Colonic mucosa (tissue), 4 donors: ENCODE measurements around the gene AK2. TPM values are rescaled to one million over a fixed set of nuclear protein-coding genes. Genes with fewer than 3 reads are reported as not detected.
"Not testable (repeated sequence)": the region's sequence is repeated elsewhere in the genome, so short reads cannot be mapped to it uniquely, and the experiment has no call there.

Experiments
- DNase-seq: peaks from one replicate; pipeline ENCODE4 v3.0.0-alpha.2; 2020
- H3K27ac ChIP-seq: fragments of 200-600 bp; one replicate; pipeline ENCODE4 v1.8.0; 2021
- H3K27me3 ChIP-seq: fragments of 200-600 bp; one replicate; pipeline ENCODE4 v1.8.0; 2021
- H3K36me3 ChIP-seq: fragments of 200-600 bp; one replicate; pipeline ENCODE4 v1.8.0; 2021
- H3K4me1 ChIP-seq: fragments of 200-600 bp; one replicate; pipeline ENCODE4 v1.8.0; 2021; ENCODE audit warnings: mild to moderate bottlenecking
- H3K4me3 ChIP-seq: fragments of 200-600 bp; one replicate; pipeline ENCODE4 v1.8.0; 2021
- H3K9ac ChIP-seq, 2 donors: one replicate each; pipeline ENCODE4 v1.7.0; 2013; ENCODE audit warnings: control low read depth in 2 of 2, low read depth in 2 of 2, low read length in 2 of 2
- H3K9me3 ChIP-seq: fragments of 200-600 bp; one replicate; pipeline ENCODE4 v1.8.0; 2021
- CTCF ChIP-seq: fragments of 200-600 bp; IDR thresholded peaks from one replicate; pipeline ENCODE4 v1.8.0; 2022; ENCODE audit warnings: antibody characterized with exemption, mild to moderate bottlenecking
- intact Hi-C: fragments of 100-400 bp; cut with DNase I; formaldehyde crosslinking; loops from one replicate; pipeline ENCODE4 v1.14.1; 2022
- total RNA-seq, 2 donors: library from RNA; stranded (reverse); fragmentation: NEBNext Ultra II Directional in 1 of 2; extraction: Animal tissue kit (Norgen Biotek cat#: 25700) in 1 of 2; gene quantifications; one replicate each; pipeline ENCODE4 v1.2.1, GENCODE V29; 2021
- donor health status: healthy.
- donor health status: DM: no; HTN: no; CAD: no.
- donor health status: DM: no; HTN: no; CAD: no.

Gene AK2
- total RNA-seq, 2 donors from 2014 or later: 206 to 243 TPM

- Histone ChIP-seq H3K36me3 (no peaks in the 10 kb centered on the region), H3K4me1 (no peaks in the 10 kb centered on the region), H3K27ac (no peak overlapping the region), H3K4me3 (no peak overlapping the region), H3K9ac (no peak overlapping the region), H3K27me3 (no peaks in the 10 kb centered on the region), H3K9me3 (no peaks in the 10 kb centered on the region)
- no peak for DNase-seq
- no peak for TF ChIP-seq CTCF
- intact Hi-C loops: no loop called here
Measured at GRCh38 chr1:33072707-33073106, 36.0 kb upstream of the AK2 start.

GRCh38 chr1:33070628-33071027 is 33.9 kb upstream of the AK2 start:
- H3K9me3 ChIP-seq: no peaks in the 10 kb centered on the region
- DNase-seq: no peak
- H3K4me3 ChIP-seq: no peak overlapping the region
- H3K9ac ChIP-seq: no peak overlapping the region
- TF ChIP-seq CTCF: no peak
- no peaks in the 10 kb centered on the region for H3K36me3 ChIP-seq
- intact Hi-C loops: no loop called here
- no peak overlapping the region for H3K27ac ChIP-seq
- H3K4me1 ChIP-seq: no peaks in the 10 kb centered on the region
- H3K27me3 ChIP-seq: no peaks in the 10 kb centered on the region

GRCh38 chr1:33068108-33068507 is 31.4 kb upstream of the AK2 start:
- H3K4me3 ChIP-seq, DNase-seq, H3K9me3 ChIP-seq, H3K9ac ChIP-seq, H3K4me1 ChIP-seq, intact Hi-C loops, H3K27me3 ChIP-seq, H3K36me3 ChIP-seq, H3K27ac ChIP-seq: not testable (repeated sequence)

GRCh38 chr1:33066477-33066876 is 29.8 kb upstream of the AK2 start:
- H3K4me3 ChIP-seq, H3K27me3 ChIP-seq, intact Hi-C loops, H3K4me1 ChIP-seq, DNase-seq, H3K36me3 ChIP-seq, H3K9me3 ChIP-seq, H3K9ac ChIP-seq, H3K27ac ChIP-seq: not testable (repeated sequence)

- H3K27me3 ChIP-seq: no peaks in the 10 kb centered on the region
- H3K36me3 ChIP-seq: no peaks in the 10 kb centered on the region
- H3K4me3 ChIP-seq: no peak overlapping the region
- TF ChIP-seq CTCF: no peak
- no peak for DNase-seq
- H3K9me3 ChIP-seq: peaks cover 3% of the 10 kb centered on the region
- H3K9ac ChIP-seq: no peak overlapping the region
- intact Hi-C loops: no loop called here
- H3K27ac ChIP-seq: no peak overlapping the region
- no peaks in the 10 kb centered on the region for H3K4me1 ChIP-seq
Measured at GRCh38 chr1:33065301-33065700, 28.6 kb upstream of the AK2 start.

- H3K27ac ChIP-seq, H3K27me3 ChIP-seq, H3K4me1 ChIP-seq, DNase-seq, H3K9me3 ChIP-seq, intact Hi-C loops, H3K9ac ChIP-seq, H3K4me3 ChIP-seq, H3K36me3 ChIP-seq: not testable (repeated sequence)
Measured at GRCh38 chr1:33064284-33064683, 27.6 kb upstream of the AK2 start.

GRCh38 chr1:33061834-33062233 is 25.2 kb upstream of the AK2 start:
- H3K36me3 ChIP-seq: no peaks in the 10 kb centered on the region
- no peak overlapping the region for H3K9ac ChIP-seq
- no peaks in the 10 kb centered on the region for H3K27me3 ChIP-seq
- peaks cover 3% of the 10 kb centered on the region for H3K9me3 ChIP-seq
- no peak for DNase-seq
- TF ChIP-seq CTCF: no peak
- no peaks in the 10 kb centered on the region for H3K4me1 ChIP-seq
- intact Hi-C loops: no loop called here
- H3K27ac ChIP-seq: no peak overlapping the region
- H3K4me3 ChIP-seq: no peak overlapping the region
